GM21390 (cell line): Measurements from ENCODE around the gene CELA2A.
"Not testable (repeated sequence)": the region's sequence is repeated elsewhere in the genome, so short reads cannot be mapped to it uniquely, and the experiment has no call there.

ENCODE experiments used
- ATAC-seq: cut with Tn5 transposase; IDR thresholded peaks from one replicate; pipeline ENCODE4 v1.9.1; 2021; ENCODE audit not compliant: unreplicated experiment

CELA2A gene

GRCh38 chr1:15424981-15425380 is 31.6 kb upstream of the CELA2A start:
- no peak for ATAC-seq

- ATAC-seq = no peak
Observed at GRCh38 chr1:15425521-15425920, 31.0 kb upstream of the CELA2A start.

GRCh38 chr1:15425958-15426357 is 30.6 kb upstream of the CELA2A start:
- ATAC-seq = no peak

- no peak for ATAC-seq
Observed at GRCh38 chr1:15426492-15427279, 29.8 kb upstream of the CELA2A start.

- no peak for ATAC-seq
Observed at GRCh38 chr1:15427280-15427666, 29.3 kb upstream of the CELA2A start.

- not testable (repeated sequence) for ATAC-seq
Observed at GRCh38 chr1:15428252-15428651, 28.3 kb upstream of the CELA2A start.

GRCh38 chr1:15428815-15429435 is 27.6 kb upstream of the CELA2A start:
- no peak for ATAC-seq

- no peak for ATAC-seq
Observed at GRCh38 chr1:15429701-15430149, 26.8 kb upstream of the CELA2A start.

- no peak for ATAC-seq
Observed at GRCh38 chr1:15430787-15431570, 25.6 kb upstream of the CELA2A start.

- ATAC-seq = no peak
Observed at GRCh38 chr1:15431571-15431948, 25.0 kb upstream of the CELA2A start.

GRCh38 chr1:15432324-15432723 is 24.2 kb upstream of the CELA2A start:
- no peak for ATAC-seq

GRCh38 chr1:15433471-15433870 is 23.1 kb upstream of the CELA2A start:
- no peak for ATAC-seq

- not testable (repeated sequence) for ATAC-seq
Observed at GRCh38 chr1:15434739-15435138, 21.8 kb upstream of the CELA2A start.

- no peak for ATAC-seq
Observed at GRCh38 chr1:15435239-15436077, 21.1 kb upstream of the CELA2A start.

- no peak for ATAC-seq
Observed at GRCh38 chr1:15436881-15437442, 19.6 kb upstream of the CELA2A start.

- no peak for ATAC-seq
Observed at GRCh38 chr1:15439325-15439724, 17.2 kb upstream of the CELA2A start.

- no peak for ATAC-seq
Observed at GRCh38 chr1:15440357-15440756, 16.2 kb upstream of the CELA2A start.

- no peak for ATAC-seq
Observed at GRCh38 chr1:15441247-15441646, 15.3 kb upstream of the CELA2A start.

- ATAC-seq = no peak
Observed at GRCh38 chr1:15442119-15442518, 14.4 kb upstream of the CELA2A start.

- ATAC-seq = no peak
Observed at GRCh38 chr1:15442759-15443158, 13.8 kb upstream of the CELA2A start.

- ATAC-seq = no peak
Observed at GRCh38 chr1:15443281-15443680, 13.3 kb upstream of the CELA2A start.
